Raji (cell line): Measurements from ENCODE around the gene AQP2.

Experiments used
- POLR2A ChIP-seq: IDR thresholded peaks from 2 replicates; pipeline ENCODE4 v1.6.1; 2011; ENCODE audit warnings: low read depth, low read length, control low read depth; ENCODE audit not compliant: insufficient read depth

The AQP2 gene

DNA sequence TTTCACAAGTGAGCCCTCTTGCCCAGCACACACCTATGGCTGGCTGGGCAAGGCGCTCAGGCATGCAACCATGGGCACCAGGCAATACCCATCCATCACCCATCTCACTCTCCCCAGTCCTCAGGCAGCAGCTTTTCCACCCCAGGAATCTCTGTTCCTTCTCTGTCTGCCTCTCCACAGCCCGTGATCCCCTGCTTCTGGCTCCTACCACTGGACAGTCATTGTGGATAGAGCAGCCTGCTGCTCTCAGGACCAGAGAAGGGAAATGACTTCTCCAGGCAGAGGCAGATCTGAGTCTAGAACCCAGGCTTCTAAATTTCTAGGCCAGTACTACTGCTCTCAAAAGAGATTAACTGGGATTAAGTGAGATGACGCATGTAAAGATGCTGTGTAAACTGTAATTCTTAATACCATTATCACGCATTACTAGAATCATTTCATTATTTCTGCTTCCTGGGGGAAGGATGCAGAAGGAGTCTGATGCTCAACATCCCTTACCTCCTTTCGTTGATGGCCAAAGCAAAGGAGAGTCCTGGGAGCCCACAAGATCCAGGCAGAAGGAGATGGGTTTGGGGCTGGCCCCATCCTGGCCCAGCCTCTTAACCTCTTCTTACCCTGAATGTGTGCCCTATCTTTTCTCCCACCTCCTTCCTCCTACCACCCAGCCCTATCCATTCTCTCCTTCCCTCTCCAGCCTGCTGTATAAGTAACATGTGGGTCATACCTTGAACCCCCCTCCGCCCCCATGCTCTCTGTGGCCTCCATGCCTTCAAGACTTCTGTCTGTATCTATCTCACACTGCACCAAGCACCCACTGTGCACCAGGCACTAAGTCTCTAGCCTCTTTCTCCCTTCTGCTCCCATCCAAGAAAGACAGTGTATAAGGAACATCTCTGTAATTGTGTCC lies 6.4 kb downstream of the AQP2 start:
- no peak for TF ChIP-seq POLR2A

DNA sequence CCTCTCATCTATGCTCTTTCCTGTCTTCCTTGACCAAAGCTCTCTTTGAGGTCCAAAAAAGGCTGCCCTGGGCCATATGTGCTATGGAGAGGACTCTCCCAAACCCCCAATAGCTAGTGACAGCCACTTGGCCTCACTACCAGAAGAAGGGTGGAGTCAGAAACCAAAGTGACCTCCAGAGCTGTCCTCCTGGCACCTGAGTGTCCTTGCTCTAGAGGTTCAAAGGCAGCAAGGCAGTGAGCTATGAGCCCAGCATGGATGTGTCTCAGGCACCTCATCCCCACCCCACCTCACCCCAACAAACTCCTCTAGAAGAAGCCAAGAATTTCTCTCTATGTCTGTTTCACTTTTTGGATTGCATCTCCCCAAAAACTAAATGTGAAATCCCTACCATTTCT lies 7.0 kb downstream of the AQP2 start:
- TF ChIP-seq POLR2A = no peak

DNA sequence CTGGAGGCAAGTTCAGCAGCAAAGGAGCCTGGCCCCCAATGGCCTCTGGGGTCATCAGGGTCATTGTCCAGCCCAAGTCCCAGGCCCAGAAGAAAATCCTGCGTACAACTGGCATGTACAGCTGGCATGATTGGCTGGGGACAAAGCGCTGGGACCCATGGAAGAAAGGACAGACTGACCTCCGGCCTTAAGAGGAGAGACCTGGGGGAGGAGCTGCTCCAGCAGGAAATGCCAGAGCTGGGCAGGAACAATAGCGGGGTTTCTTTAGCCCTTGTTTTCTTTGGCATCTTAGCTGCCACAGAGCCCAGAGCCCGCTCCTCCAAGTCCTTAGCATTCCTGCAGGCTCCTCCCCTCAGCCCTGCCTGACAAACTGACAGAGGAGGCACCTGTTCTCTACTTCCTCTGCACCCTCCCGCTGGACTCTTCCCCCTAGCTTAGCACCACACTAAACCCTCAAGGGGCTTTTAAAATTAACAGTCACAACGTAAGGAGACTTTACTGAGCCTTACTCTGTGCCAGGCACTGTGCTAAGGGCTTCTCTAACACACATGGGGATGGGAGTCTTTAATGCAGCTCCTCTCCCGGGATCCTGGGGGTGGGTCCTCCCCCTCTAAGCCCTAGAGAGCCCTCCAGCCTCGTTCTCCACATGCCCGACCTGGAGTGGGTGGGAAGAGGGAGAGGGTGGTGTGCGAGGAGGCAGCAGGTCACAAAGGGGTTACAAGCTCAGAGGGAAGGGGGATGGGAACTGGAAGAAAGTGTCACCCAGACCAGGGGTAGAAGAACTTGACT lies 9.3 kb downstream of the AQP2 start:
- no peak for TF ChIP-seq POLR2A

DNA sequence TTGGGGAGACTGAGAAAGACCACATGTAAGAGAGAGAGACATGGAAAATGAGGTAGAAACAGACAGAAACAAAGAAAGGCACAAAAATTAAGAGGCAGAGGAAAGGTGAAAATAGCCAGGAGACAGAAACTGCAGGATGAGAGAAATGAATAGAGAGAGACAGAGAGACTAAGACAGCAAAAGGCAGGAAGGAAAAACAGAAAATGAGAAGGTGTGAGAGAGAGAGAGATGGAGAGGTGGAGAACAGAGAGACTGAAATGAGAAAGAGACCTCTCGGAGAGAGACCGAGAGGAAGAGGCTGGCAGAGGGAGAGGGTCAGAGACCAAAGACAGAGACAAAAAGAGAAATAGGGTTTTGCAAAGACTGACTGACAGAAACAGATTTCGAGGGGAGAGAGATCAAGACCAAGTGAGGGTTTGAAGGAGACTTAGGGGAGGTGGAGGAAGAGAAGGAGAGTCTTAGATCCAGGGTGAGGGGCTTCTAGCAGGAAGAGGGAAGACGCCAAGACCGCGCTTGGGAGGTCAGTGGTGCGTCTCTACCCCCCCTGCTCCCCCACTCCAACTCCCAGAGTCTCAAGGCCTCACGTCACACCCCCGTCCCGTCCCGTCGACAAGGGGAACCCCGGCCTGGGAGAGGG lies 10.1 kb downstream of the AQP2 start:
- no peak for TF ChIP-seq POLR2A

DNA sequence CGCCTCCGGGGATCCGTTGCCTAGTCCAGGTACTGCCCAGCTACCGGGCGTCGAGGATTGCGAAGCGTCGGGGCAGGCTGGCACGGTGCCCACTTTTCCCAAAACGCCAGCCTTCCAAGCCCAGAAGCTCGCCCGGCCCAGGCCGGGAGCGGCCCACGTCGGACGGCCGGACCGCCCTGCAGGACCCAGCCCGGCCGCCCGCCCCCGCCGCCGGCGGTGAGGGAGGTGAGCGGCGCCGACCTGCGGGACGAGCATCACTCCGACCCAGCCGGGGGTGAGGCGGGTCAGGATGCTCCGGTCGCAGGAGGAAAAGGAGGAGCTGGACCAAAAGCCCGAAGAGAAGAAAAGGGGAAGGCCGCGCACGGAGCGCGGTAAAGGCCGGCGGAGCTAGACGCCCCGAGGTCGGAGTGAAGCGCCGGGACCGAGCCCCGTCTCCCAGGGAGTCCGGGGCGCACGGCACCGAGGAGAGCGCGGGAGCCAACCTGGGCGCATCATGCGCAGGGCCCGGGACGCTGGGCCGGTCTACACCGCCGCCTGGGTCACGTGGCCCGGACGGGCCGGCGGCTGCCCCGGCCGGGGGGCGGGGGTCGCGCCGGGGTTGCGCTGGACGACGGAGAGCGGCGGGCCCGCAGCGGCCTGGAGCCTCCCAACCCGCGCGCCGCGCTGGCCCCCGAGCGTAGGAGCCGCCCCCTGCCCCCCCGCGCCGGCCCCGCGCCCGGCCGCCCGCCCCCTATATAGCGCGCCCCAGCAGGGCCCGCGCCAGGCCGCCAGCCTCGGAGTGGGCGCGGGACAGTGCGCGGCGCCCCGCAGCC lies 10.8 kb downstream of the AQP2 start, which contains the start of gene AQP5:
AQP5 (plus strand) TSS at position 762 of the 812 bp plus-strand sequence. CDS start 146 bp downstream, outside the sequence.
- no peak for TF ChIP-seq POLR2A

DNA sequence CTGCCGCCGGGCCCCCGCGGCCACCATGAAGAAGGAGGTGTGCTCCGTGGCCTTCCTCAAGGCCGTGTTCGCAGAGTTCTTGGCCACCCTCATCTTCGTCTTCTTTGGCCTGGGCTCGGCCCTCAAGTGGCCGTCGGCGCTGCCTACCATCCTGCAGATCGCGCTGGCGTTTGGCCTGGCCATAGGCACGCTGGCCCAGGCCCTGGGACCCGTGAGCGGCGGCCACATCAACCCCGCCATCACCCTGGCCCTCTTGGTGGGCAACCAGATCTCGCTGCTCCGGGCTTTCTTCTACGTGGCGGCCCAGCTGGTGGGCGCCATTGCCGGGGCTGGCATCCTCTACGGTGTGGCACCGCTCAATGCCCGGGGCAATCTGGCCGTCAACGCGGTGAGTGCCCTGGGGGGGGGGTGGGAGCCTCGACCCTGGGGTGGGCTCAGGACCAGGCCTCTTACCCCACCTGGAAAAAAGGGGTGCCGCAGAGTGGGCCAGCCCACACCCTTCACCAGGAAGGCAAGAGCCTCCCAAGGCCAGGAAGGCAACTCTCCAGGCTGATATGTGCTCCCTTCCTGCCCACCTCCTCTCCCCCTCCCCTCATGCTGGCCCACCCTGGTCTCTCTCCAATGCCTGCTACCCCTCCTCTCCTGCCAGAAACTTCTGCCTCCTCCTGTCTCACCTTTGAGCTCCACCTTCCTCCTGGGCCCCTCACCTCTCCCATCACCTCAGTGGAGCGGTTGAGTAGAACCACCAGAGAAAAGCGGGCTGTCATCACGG lies 11.6 kb downstream of the AQP2 start:
- TF ChIP-seq POLR2A = no peak

DNA sequence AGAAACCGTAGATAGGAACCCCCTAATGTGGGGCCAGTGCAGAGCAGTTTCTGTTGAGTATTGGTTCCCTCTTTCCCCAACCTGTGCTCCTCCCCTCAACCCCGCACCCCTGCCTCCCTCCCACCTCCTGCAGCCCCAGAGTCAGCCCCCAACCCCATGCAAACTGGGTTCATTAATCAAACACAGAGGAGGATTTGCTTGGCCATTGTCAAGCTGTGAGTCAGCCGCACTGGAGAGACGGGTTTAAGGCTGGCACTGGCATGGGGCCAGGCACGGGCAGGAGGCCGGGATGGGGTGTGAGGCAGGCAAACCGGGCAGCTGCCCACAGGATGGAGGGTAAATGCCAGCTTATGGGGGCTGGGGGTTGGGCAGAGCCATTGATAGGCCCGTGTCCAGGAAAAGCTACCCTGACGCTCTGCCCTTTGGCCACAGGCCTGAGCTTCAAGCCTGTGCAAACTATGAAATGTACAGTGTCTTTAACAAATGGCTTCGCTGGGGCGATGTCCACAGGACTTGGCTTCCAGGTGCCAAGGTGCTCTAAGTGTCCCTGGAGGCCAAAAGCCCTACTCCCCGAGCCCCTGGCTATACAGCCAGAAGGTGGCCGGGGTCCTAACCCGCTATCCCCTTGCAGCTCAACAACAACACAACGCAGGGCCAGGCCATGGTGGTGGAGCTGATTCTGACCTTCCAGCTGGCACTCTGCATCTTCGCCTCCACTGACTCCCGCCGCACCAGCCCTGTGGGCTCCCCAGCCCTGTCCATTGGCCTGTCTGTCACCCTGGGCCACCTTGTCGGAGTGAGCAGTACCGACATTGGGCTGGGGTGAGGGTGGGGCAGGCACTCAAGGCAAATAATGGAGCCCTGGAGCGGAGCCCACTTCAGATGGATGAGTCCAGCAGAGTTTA lies 12.6 kb downstream of the AQP2 start:
- TF ChIP-seq POLR2A = no peak

DNA sequence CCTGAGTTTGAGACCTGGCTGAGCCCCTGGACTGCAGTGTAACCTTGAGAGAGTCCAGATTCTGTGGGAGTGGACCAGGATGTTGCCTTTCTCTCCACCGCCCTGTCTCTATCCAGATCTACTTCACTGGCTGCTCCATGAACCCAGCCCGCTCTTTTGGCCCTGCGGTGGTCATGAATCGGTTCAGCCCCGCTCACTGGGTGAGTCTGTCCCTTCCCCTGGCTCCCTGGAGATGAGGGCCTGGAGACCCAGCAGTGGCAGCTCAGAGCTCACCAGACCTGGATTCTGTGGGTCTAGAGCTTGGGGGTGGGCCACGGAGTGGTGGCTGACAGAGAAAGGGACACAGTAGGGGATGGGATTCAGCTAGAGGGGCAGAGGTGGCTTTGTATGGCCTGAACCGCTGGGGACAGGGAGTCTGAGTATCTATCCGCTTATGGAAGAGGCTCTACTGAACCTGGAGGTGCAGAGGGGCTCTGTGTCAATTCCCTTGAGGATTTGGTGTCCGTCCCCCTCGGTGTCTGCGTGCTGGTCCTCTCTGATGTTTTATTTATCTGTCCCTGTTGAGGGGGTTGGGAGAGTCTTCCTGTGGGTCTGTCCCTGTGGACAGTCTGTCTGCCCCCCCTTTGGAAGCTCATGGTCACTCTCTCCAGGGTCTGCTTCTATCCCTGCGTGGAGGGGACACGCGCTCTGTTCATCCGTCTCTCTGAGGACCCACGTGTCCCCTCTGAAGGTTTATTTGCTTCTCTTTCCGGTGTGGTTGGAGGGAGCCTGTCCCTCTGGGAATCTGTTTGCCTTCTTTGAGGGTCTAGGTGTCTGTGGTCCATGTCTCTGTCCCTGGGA lies 13.7 kb downstream of the AQP2 start:
- TF ChIP-seq POLR2A = no peak

DNA sequence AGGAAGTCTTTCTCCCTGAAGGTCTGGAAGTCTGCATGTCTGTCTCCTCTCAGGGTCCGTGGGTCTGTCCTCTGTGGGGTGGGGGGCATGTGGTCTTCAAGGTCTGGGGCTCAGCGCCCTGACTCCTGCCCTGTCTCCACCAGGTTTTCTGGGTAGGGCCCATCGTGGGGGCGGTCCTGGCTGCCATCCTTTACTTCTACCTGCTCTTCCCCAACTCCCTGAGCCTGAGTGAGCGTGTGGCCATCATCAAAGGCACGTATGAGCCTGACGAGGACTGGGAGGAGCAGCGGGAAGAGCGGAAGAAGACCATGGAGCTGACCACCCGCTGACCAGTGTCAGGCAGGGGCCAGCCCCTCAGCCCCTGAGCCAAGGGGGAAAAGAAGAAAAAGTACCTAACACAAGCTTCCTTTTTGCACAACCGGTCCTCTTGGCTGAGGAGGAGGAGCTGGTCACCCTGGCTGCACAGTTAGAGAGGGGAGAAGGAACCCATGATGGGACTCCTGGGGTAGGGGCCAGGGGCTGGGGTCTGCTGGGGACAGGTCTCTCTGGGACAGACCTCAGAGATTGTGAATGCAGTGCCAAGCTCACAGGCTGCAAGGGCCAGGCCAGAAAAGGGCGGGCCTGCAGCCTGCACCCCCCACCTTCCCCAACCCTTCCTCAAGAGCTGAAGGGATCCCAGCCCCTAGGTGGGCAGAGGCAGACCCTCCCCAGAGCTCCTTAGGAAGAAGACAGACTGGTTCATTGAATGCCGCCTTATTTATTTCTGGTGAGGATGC lies 14.5 kb downstream of the AQP2 start:
- TF ChIP-seq POLR2A = no peak

DNA sequence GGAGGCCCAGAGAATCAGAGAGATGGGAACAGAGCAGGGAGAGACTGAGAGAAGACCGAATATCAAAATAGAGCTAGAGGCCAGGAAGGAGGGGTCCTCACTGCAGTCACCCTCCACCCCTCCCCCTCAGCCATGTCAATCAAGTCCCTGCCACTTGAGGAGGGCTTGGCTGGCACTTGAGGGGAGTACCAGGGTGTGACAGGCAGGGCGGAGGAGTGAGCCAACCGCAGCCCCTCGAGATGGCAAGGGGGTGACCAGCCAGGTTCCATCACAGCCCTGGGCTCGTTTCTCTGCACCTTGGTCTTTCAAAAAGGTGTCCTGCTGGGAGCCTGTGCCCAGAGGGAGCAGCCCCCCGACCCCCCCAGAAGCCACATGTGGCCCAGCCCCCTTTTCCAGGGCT lies 15.3 kb downstream of the AQP2 start:
- TF ChIP-seq POLR2A = no peak

DNA sequence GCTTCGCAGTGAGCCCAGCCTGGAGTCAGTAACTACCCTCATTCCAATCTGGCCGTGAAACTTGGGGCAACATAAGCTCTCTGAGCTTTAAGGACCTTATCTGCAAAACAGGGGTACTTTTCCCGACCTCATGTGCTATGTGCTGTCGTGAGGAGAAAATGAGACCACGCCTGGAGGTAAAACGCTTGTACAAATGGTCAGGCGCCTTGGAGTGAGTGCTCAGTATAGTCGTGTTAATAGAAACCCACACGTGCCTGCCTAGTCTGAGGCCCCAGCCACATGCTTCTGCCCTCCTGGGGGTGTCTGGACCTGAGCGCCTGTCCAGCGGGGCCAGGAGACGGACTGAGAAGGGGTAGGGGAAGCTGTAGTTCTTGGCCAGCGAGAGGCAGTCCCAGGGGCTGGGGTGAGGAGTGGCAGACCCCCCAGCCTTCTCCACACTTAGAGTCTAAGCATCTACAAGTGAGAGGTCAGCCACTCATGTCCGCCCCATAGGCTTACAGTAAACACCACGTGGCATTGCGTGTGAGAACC lies 16.0 kb downstream of the AQP2 start:
- TF ChIP-seq POLR2A = no peak
